Left kidney (tissue), 2 donors: ENCODE measurements around the gene PLCH1. TPM values are rescaled to one million over a fixed set of nuclear protein-coding genes. Genes with fewer than 3 reads are reported as not detected.

Source experiments
- DNase-seq: peaks from one replicate; pipeline ENCODE4 v3.0.0-alpha.2; 2013
- polyA plus RNA-seq: library from polyadenylated mRNA; unstranded; fragments of 120-200 nt; gene quantifications from one replicate; pipeline ENCODE4 v1.2.1, GENCODE V29; 2013; ENCODE audit not compliant: insufficient read length

The PLCH1 gene
- polyA plus RNA-seq, 1 donor: 13.6 TPM

- DNase-seq: no peak
Measured at GRCh38 chr3:155688481-155688880, 56.4 kb downstream of the PLCH1 start.

- no peak for DNase-seq
Measured at GRCh38 chr3:155683344-155683720, 61.5 kb downstream of the PLCH1 start.

- no peak for DNase-seq
Measured at GRCh38 chr3:155682426-155683343, 62.2 kb downstream of the PLCH1 start.

- DNase-seq: peak; percentile 17
Measured at GRCh38 chr3:155676252-155676981, 68.5 kb downstream of the PLCH1 start.

- DNase-seq: no peak
Measured at GRCh38 chr3:155675094-155675493, 69.8 kb downstream of the PLCH1 start.

GRCh38 chr3:155673421-155673820 is 71.5 kb downstream of the PLCH1 start:
- no peak for DNase-seq

- DNase-seq: no peak
Measured at GRCh38 chr3:155670335-155670734, 74.5 kb downstream of the PLCH1 start.

- no peak for DNase-seq
Measured at GRCh38 chr3:155667988-155668387, 76.9 kb downstream of the PLCH1 start.

- DNase-seq: peak; percentile 13
Measured at GRCh38 chr3:155664925-155665695, 79.8 kb downstream of the PLCH1 start.

- no peak for DNase-seq
Measured at GRCh38 chr3:155663467-155664212, 81.2 kb downstream of the PLCH1 start.

- no peak for DNase-seq
Measured at GRCh38 chr3:155661760-155662159, 83.1 kb downstream of the PLCH1 start.

GRCh38 chr3:155661042-155661441 is 83.8 kb downstream of the PLCH1 start:
- DNase-seq: no peak

GRCh38 chr3:155658671-155659261 is 86.1 kb downstream of the PLCH1 start:
- no peak for DNase-seq

GRCh38 chr3:155658006-155658405 is 86.9 kb downstream of the PLCH1 start:
- DNase-seq: no peak

GRCh38 chr3:155657161-155657560 is 87.7 kb downstream of the PLCH1 start:
- no peak for DNase-seq

GRCh38 chr3:155656466-155656865 is 88.4 kb downstream of the PLCH1 start:
- no peak for DNase-seq

- DNase-seq: no peak
Measured at GRCh38 chr3:155651489-155652218, 93.2 kb downstream of the PLCH1 start.

GRCh38 chr3:155648013-155648591 is 96.8 kb downstream of the PLCH1 start:
- DNase-seq: no peak

GRCh38 chr3:155647206-155647605 is 97.7 kb downstream of the PLCH1 start:
- no peak for DNase-seq

- no peak for DNase-seq
Measured at GRCh38 chr3:155646669-155647068, 98.2 kb downstream of the PLCH1 start.
